ENCODE measurements around the gene SLC12A9. TPM values are rescaled to one million over a fixed set of nuclear protein-coding genes. Genes with fewer than 3 reads are reported as not detected.

The SLC12A9 gene
- total RNA-seq, 1 donor from 2014 or later = 30.5 TPM

GRCh38 chr7:100855515-100855914 lies 3.0 kb downstream of the SLC12A9 start:
- Histone ChIP-seq H3K9ac (ENCODE audit: low read length) (no peak overlapping the region), H3K79me2 (ENCODE audit: insufficient read depth, low read length) (peaks cover 16% of the 10 kb centered on the region), H3K36me3 (ENCODE audit: insufficient read depth, low read length) (peaks cover 2% of the 10 kb centered on the region), H3K27ac (ENCODE audit: low read depth, low read length) (no peak overlapping the region), H3K4me3 (ENCODE audit: insufficient read depth, low read depth, low read length) (no peak overlapping the region), H3K27me3 (ENCODE audit: insufficient read depth, low read length) (no peaks in the 10 kb centered on the region), H2AFZ (ENCODE audit: low read depth, low read length) (no peak overlapping the region), H3K9me3 (ENCODE audit: insufficient read depth, low read depth, low read length) (no peaks in the 10 kb centered on the region), H3K4me2 (ENCODE audit: low read length) (no peak overlapping the region), H4K20me1 (ENCODE audit: insufficient read depth, low read length) (peaks cover 20% of the 10 kb centered on the region), H3K4me1 (ENCODE audit: insufficient read depth, low read length) (peaks cover 11% of the 10 kb centered on the region)
- Mint-ChIP-seq H3K4me1 (ENCODE audit: low read depth, unreplicated experiment) (peaks cover 6% of the 10 kb centered on the region), H3K36me3 (ENCODE audit: low read depth, unreplicated experiment) (peaks cover 8% of the 10 kb centered on the region), H3K27ac (ENCODE audit: unreplicated experiment) (no peak overlapping the region), H3K9me3 (ENCODE audit: unreplicated experiment) (no peaks in the 10 kb centered on the region), H3K4me3 (ENCODE audit: unreplicated experiment) (no peak overlapping the region), H3K27me3 (ENCODE audit: low read depth, unreplicated experiment) (no peaks in the 10 kb centered on the region)
- FAIRE-seq (no peak), DNase-seq (ENCODE audit: low read depth) (no peak)
- no peak for TF ChIP-seq EZH2 (IDR thresholded peaks at IDR 0.05; ENCODE audit: insufficient read depth, low read length)
- TF ChIP-seq CTCF (IDR thresholded peaks at IDR 0.05; ENCODE audit: insufficient read depth, low read depth, low read length) = no peak

- Histone ChIP-seq H3K9me3 (ENCODE audit: insufficient read depth, low read depth, low read length) (no peaks in the 10 kb centered on the region), H3K4me3 (ENCODE audit: insufficient read depth, low read depth, low read length) (no peak overlapping the region), H3K27ac (ENCODE audit: low read depth, low read length) (no peak overlapping the region), H3K36me3 (ENCODE audit: insufficient read depth, low read length) (peaks cover 5% of the 10 kb centered on the region), H3K4me1 (ENCODE audit: insufficient read depth, low read length) (peaks cover 10% of the 10 kb centered on the region), H3K9ac (ENCODE audit: low read length) (no peak overlapping the region), H4K20me1 (ENCODE audit: insufficient read depth, low read length) (peaks cover 20% of the 10 kb centered on the region), H3K4me2 (ENCODE audit: low read length) (no peak overlapping the region), H3K79me2 (ENCODE audit: insufficient read depth, low read length) (peaks cover 16% of the 10 kb centered on the region), H2AFZ (ENCODE audit: low read depth, low read length) (no peak overlapping the region), H3K27me3 (ENCODE audit: insufficient read depth, low read length) (no peaks in the 10 kb centered on the region)
- TF ChIP-seq EZH2 (IDR thresholded peaks at IDR 0.05; ENCODE audit: insufficient read depth, low read length) (no peak), CTCF (IDR thresholded peaks at IDR 0.05; ENCODE audit: insufficient read depth, low read depth, low read length) (no peak)
- DNase-seq (ENCODE audit: low read depth) (no peak), FAIRE-seq (no peak)
- H3K27ac Mint-ChIP-seq (ENCODE audit: unreplicated experiment) = no peak overlapping the region
- peaks cover 6% of the 10 kb centered on the region for H3K4me1 Mint-ChIP-seq (ENCODE audit: low read depth, unreplicated experiment)
- no peak overlapping the region for H3K4me3 Mint-ChIP-seq (ENCODE audit: unreplicated experiment)
- H3K9me3 Mint-ChIP-seq (ENCODE audit: unreplicated experiment) = no peaks in the 10 kb centered on the region
- H3K27me3 Mint-ChIP-seq (ENCODE audit: low read depth, unreplicated experiment) = no peaks in the 10 kb centered on the region
- H3K36me3 Mint-ChIP-seq (ENCODE audit: low read depth, unreplicated experiment) = peaks cover 12% of the 10 kb centered on the region
Measured at GRCh38 chr7:100856871-100857282, 4.4 kb downstream of the SLC12A9 start.

- Histone ChIP-seq H3K36me3 (ENCODE audit: insufficient read depth, low read length) (peaks cover 5% of the 10 kb centered on the region), H3K9ac (ENCODE audit: low read length) (no peak overlapping the region), H3K9me3 (ENCODE audit: insufficient read depth, low read depth, low read length) (no peaks in the 10 kb centered on the region), H3K79me2 (ENCODE audit: insufficient read depth, low read length) (no peaks in the 10 kb centered on the region), H3K4me2 (ENCODE audit: low read length) (no peak overlapping the region), H3K4me3 (ENCODE audit: insufficient read depth, low read depth, low read length) (no peak overlapping the region), H3K27me3 (ENCODE audit: insufficient read depth, low read length) (no peaks in the 10 kb centered on the region), H4K20me1 (ENCODE audit: insufficient read depth, low read length) (peaks cover 14% of the 10 kb centered on the region), H3K4me1 (ENCODE audit: insufficient read depth, low read length) (peaks cover 5% of the 10 kb centered on the region), H2AFZ (ENCODE audit: low read depth, low read length) (no peak overlapping the region), H3K27ac (ENCODE audit: low read depth, low read length) (no peak overlapping the region)
- TF ChIP-seq EZH2 (IDR thresholded peaks at IDR 0.05; ENCODE audit: insufficient read depth, low read length) (no peak), CTCF (IDR thresholded peaks at IDR 0.05; ENCODE audit: insufficient read depth, low read depth, low read length) (no peak)
- no peaks in the 10 kb centered on the region for H3K9me3 Mint-ChIP-seq (ENCODE audit: unreplicated experiment)
- no peak for FAIRE-seq
- peaks cover 23% of the 10 kb centered on the region for H3K36me3 Mint-ChIP-seq (ENCODE audit: low read depth, unreplicated experiment)
- no peak overlapping the region for H3K27ac Mint-ChIP-seq (ENCODE audit: unreplicated experiment)
- peaks cover 6% of the 10 kb centered on the region for H3K4me1 Mint-ChIP-seq (ENCODE audit: low read depth, unreplicated experiment)
- no peaks in the 10 kb centered on the region for H3K27me3 Mint-ChIP-seq (ENCODE audit: low read depth, unreplicated experiment)
- no peak overlapping the region for H3K4me3 Mint-ChIP-seq (ENCODE audit: unreplicated experiment)
- DNase-seq (ENCODE audit: low read depth) = no peak
Measured at GRCh38 chr7:100859856-100860255, 7.3 kb downstream of the SLC12A9 start.

Measured in astrocyte (in vitro differentiated cells and primary cell).